Omental fat pad (tissue), 4 donors: ENCODE measurements around the gene SLC9A3. TPM values are rescaled to one million over a fixed set of nuclear protein-coding genes. Genes with fewer than 3 reads are reported as not detected.
"Not testable (repeated sequence)": the region's sequence is repeated elsewhere in the genome, so short reads cannot be mapped to it uniquely, and the experiment has no call there.

ENCODE experiments used
- ATAC-seq: fragments of 150-250 bp; one replicate; pipeline ENCODE4 v1.9.1; 2016; ENCODE audit warnings: mild to moderate bottlenecking, moderate library complexity; ENCODE audit not compliant: low FRiP score
- DNase-seq: peaks from one replicate; pipeline ENCODE4 v3.0.0-alpha.2; 2019; ENCODE audit warnings: low spot score
- total RNA-seq, 4 donors: library from RNA; depleted of rRNA; stranded (reverse); fragments of >200 nt; gene quantifications; one replicate each; pipeline ENCODE4 v1.1.0, GENCODE V29; 2016
- TF ChIP-seq, protein P1 (sequence below), 3 donors: fragments of 450-650 bp; IDR thresholded peaks; one replicate each; pipeline ENCODE4 v1.5.1; 2016 to 2017; ENCODE audit warnings: antibody characterized with exemption in 3 of 3, mild to moderate bottlenecking in 3 of 3, moderate library complexity in 2 of 3

SLC9A3 gene
- total RNA-seq, 4 donors from 2014 or later: 1.0 to 4.3 (median 1.7) TPM

DNA sequence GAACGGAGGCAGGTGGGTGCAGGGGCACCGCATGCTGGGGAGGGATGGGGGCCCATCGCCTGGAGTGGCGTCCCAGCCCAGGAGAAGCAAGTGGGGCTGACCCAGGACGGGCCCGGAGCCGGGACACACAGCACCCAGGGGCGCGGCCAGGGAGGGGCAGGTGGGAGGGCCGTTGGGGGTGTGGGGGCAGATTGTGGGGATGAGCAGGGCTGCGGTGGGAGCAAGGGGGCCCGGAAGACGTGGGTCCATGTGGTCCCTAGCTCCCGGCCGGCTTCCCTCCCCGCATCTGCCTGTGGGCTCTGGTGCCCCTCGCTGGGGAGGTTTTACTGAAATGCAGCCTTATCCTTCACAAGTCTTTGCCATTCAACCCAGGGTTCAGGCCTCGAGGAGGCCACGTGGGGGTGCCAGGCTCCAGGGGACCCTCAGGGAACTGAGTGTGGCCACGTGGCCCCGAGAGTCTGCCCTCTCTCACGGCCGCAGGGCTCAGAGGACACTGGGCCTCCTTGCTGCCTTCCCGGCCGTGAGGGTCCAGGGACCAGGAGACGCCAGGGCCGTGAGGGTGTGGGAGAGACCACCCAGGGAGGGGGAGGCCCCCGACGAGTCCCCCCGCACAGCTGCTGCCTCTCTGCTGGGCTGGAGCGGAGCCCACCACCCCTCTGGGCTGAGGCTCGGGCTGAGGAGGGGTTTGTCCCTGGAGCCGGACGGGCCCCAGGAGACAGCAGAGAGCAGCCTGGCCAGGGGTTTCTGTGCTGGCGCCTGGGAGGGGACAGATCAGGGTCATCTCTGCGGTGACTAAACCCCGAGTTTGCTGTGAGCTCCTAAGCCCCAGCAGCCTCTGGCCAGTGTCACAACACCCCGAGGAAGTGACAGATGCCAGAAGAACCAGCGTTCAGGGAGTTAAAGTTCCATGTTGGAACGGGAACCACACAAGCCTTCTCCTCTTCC is 35.2 kb downstream of the SLC9A3 start:
- DNase-seq: no peak
- TF ChIP-seq, protein P1, sequence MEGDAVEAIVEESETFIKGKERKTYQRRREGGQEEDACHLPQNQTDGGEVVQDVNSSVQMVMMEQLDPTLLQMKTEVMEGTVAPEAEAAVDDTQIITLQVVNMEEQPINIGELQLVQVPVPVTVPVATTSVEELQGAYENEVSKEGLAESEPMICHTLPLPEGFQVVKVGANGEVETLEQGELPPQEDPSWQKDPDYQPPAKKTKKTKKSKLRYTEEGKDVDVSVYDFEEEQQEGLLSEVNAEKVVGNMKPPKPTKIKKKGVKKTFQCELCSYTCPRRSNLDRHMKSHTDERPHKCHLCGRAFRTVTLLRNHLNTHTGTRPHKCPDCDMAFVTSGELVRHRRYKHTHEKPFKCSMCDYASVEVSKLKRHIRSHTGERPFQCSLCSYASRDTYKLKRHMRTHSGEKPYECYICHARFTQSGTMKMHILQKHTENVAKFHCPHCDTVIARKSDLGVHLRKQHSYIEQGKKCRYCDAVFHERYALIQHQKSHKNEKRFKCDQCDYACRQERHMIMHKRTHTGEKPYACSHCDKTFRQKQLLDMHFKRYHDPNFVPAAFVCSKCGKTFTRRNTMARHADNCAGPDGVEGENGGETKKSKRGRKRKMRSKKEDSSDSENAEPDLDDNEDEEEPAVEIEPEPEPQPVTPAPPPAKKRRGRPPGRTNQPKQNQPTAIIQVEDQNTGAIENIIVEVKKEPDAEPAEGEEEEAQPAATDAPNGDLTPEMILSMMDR (IDR thresholded peaks at IDR 0.05): no peak
- ATAC-seq: no peak

DNA sequence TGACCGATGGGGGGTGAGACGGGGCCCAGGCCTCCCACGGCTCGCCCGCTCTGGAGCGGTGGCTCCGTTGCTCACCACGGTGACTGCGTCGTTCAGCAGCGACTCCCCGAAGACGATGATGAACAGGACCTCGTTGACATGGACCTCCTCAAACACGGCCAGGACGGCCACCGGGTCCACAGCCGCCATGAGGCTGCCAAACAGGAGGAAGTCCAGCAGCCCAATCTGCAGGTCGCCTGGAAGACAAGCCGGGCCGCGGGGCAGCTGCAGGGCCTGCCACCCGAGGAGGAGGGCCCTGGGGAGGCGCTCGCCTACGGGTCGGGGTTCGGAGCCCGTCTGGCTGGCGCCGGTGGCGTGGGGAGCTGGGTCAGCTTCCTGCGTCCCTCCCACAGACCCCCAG is 36.0 kb downstream of the SLC9A3 start:
- DNase-seq: no peak
- no peak for ATAC-seq
- TF ChIP-seq, protein P1 (IDR thresholded peaks at IDR 0.05): no peak

DNA sequence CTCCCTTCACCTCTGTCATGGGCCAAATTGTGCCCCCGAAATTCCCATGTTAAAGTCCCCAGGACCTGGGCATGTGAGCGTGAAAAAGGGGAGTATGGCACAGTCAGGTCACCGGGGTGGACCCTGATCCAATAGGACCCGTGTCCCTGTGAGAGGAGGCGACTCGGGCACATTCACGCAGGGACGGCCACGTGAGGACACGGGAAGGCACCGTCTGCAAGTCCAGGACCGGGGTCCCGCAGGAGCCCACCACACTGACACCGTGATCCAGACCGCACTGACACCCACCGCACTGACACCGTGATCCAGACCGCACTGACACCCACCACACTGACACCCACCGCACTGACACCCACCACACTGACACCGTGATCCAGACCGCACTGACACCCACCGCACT is 37.7 kb downstream of the SLC9A3 start:
- not testable (repeated sequence) for ATAC-seq, DNase-seq

DNA sequence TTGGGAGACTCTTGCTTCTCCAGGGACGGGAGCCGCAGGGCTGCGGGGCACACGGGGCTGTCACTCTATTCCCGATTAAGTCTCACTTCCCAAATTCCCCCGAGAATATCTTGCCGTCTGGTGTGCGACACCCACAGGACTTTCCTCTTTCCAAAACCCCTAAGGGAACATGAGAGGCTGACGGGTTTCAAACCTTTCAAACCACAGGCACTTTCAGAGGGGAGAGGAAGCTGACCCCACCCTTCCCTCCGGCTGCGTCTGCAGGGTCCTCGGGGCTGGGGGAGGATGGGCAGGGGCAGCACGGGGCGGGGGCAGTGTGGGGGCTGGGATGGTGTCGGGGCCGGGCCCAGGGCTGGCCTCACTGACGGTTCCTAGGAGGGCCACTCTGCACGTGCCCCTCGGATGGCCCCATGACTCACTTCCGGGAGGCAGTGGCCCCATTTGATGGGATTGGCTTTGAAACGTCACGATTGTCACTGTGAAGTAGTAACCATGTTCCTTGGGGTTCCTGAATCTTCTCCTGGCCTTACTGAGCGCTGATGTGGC is 38.2 kb downstream of the SLC9A3 start:
- no peak for ATAC-seq
- no peak for DNase-seq
- TF ChIP-seq, protein P1 (IDR thresholded peaks at IDR 0.05): no peak

DNA sequence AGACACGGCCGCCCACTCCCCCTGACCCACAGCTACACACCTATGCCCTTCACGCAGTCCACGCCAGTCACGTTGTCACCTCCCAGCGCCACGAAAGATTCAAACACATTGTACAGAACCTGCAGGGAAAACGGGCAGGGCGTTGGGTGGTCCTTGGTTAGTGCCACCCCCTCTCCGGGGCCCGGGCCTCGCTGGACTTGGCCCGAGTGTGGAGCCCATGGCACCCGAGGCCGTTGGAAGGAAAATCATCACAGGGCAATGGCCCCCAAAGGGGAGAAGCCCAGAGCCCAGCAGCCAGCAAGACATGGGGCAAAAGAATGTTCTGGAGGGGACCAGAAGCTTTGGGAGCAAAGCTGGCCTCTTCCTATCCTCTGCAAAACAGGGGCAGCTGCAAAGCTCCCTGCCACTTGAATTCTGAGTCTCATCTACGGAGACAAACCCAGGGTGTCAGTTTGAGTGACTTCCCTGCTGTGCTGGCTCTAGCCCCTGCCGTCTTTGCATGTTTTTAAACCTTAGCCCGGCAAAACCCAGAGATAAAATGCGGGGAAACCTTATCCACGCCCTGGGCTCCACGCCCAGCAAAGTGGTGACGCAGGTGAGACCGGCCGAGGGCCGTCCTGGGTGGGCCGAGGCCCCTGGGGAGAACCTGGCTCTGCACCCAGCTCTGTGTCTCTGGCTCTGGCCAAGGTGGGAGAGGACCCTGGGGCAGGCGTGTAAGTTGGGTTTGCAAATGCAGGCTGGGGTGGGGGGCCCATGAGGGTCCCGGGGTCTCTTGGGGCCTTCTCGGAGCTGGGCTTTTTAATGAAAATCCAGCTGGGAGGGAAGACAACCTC is 38.9 kb downstream of the SLC9A3 start:
- ATAC-seq (no peak), DNase-seq (no peak)
- TF ChIP-seq, protein P1 (IDR thresholded peaks at IDR 0.05): no peak

DNA sequence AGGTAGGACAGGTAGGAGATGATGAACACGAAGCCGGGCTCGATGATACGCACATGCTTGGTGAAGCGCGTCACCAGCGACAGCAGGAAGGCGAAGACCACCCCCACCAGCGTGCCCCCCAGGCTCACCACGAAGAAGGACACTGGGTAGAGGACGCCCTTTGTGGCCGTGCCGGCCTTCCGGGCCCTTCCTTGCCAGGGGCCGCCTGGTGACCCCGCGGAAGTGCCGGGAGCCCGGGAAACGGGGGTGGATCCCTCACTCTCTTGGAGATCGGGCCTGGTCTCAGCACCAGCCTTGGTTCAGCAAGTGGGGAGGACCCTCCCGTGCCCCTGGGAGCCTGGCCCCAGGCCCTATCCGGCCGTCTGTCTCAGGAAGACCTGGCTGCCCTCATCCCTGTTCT is 39.7 kb downstream of the SLC9A3 start:
- DNase-seq (no peak), ATAC-seq (no peak)
- TF ChIP-seq, protein P1 (IDR thresholded peaks at IDR 0.05): no peak
